H9 (cell line): ENCODE measurements around the gene CDK14. TPM values are rescaled to one million over a fixed set of nuclear protein-coding genes. Genes with fewer than 3 reads are reported as not detected.

ENCODE experiments used
- DNase-seq: peaks from one replicate; pipeline ENCODE4 v3.0.0-alpha.2; 2017
- H2AFZ ChIP-seq: one replicate; pipeline ENCODE4 v1.6.1; 2013; ENCODE audit warnings: mild to moderate bottlenecking, low read length, control low read depth, moderate library complexity
- H2AK5ac ChIP-seq: 2 replicates; pipeline ENCODE4 v1.6.1; 2013; ENCODE audit warnings: low read length, control low read depth, mixed read lengths; ENCODE audit not compliant: insufficient read length
- H2BK120ac ChIP-seq: one replicate; pipeline ENCODE4 v1.6.1; 2013; ENCODE audit warnings: low read depth, mild to moderate bottlenecking, low read length, control low read depth, inconsistent platforms; ENCODE audit not compliant: poor library complexity, severe bottlenecking
- H2BK12ac ChIP-seq: 2 replicates; pipeline ENCODE4 v1.6.1; 2013; ENCODE audit warnings: low read length, control low read depth, mixed read lengths, low read depth; ENCODE audit not compliant: insufficient read length
- H2BK15ac ChIP-seq: 2 replicates; pipeline ENCODE4 v1.6.1; 2013; ENCODE audit warnings: low read depth, low read length, control low read depth
- H2BK20ac ChIP-seq: one replicate; pipeline ENCODE4 v1.6.1; 2013; ENCODE audit warnings: low read depth, mild to moderate bottlenecking, low read length, control low read depth, inconsistent platforms; ENCODE audit not compliant: poor library complexity, severe bottlenecking
- H2BK5ac ChIP-seq: 2 replicates; pipeline ENCODE4 v1.6.1; 2013; ENCODE audit warnings: low read length, control low read depth, mixed read lengths; ENCODE audit not compliant: insufficient read length
- H3K14ac ChIP-seq: 2 replicates; pipeline ENCODE4 v1.6.1; 2013; ENCODE audit warnings: low read length, control low read depth; ENCODE audit not compliant: insufficient read depth
- H3K18ac ChIP-seq: 2 replicates; pipeline ENCODE4 v1.6.1; 2013; ENCODE audit warnings: low read depth, mild to moderate bottlenecking, mixed read lengths, low read length, control low read depth; ENCODE audit not compliant: insufficient read length
- H3K23ac ChIP-seq: 2 replicates; pipeline ENCODE4 v1.6.1; 2013; ENCODE audit warnings: low read length, control low read depth, mixed read lengths, low read depth; ENCODE audit not compliant: insufficient read length
- H3K23me2 ChIP-seq: 2 replicates; pipeline ENCODE4 v1.6.1; 2013; ENCODE audit warnings: low read depth, mild to moderate bottlenecking, mixed read lengths, low read length, control low read depth; ENCODE audit not compliant: insufficient read length, poor library complexity, severe bottlenecking
- H3K27ac ChIP-seq: 2 replicates; pipeline ENCODE4 v1.5.1; 2013; ENCODE audit warnings: low read length, control low read depth, mixed read lengths, low read depth; ENCODE audit not compliant: insufficient read length
- H3K27me3 ChIP-seq: 2 replicates; pipeline ENCODE4 v1.6.1; 2013; ENCODE audit warnings: low read length, control low read depth, inconsistent platforms; ENCODE audit not compliant: insufficient read depth
- H3K4ac ChIP-seq: 2 replicates; pipeline ENCODE4 v1.6.1; 2013; ENCODE audit warnings: low read depth, mild to moderate bottlenecking, control low read depth, inconsistent platforms, low read length, moderate library complexity
- H3K4me1 ChIP-seq: 2 replicates; pipeline ENCODE4 v1.6.1; 2013; ENCODE audit warnings: low read length, control low read depth, inconsistent platforms; ENCODE audit not compliant: insufficient read depth
- H3K4me2 ChIP-seq: 2 replicates; pipeline ENCODE4 v1.6.1; 2013; ENCODE audit warnings: low read length, control low read depth, mixed read lengths; ENCODE audit not compliant: insufficient read length, insufficient read depth
- H3K56ac ChIP-seq: 2 replicates; pipeline ENCODE4 v1.6.1; 2013; ENCODE audit warnings: low read depth, mild to moderate bottlenecking, mixed read lengths, low read length, control low read depth; ENCODE audit not compliant: insufficient read length
- H3K79me1 ChIP-seq: 2 replicates; pipeline ENCODE4 v1.6.1; 2013; ENCODE audit warnings: low read depth, mild to moderate bottlenecking, moderate library complexity, low read length, control low read depth, inconsistent platforms; ENCODE audit not compliant: insufficient read depth, poor library complexity, severe bottlenecking
- H3K79me2 ChIP-seq: 2 replicates; pipeline ENCODE4 v1.6.1; 2013; ENCODE audit warnings: low read length, control low read depth, inconsistent platforms; ENCODE audit not compliant: insufficient read depth
- H3K9ac ChIP-seq: 2 replicates; pipeline ENCODE4 v1.6.1; 2013; ENCODE audit warnings: low read length, control low read depth, mixed read lengths; ENCODE audit not compliant: insufficient read length; ENCODE audit errors: extremely low read depth
- H3K9me3 ChIP-seq: one replicate; pipeline ENCODE4 v1.6.1; 2013; ENCODE audit warnings: low read depth, low read length, inconsistent platforms; ENCODE audit not compliant: control insufficient read depth
- H3T11ph ChIP-seq: one replicate; pipeline ENCODE4 v1.6.1; 2013; ENCODE audit warnings: mild to moderate bottlenecking, low read length, control low read depth, inconsistent platforms
- H4K20me1 ChIP-seq: one replicate; pipeline ENCODE4 v1.6.1; 2013; ENCODE audit not compliant: control insufficient read depth, insufficient read length, insufficient read depth
- H4K5ac ChIP-seq: 2 replicates; pipeline ENCODE4 v1.6.1; 2013; ENCODE audit warnings: low read depth, mild to moderate bottlenecking, mixed read lengths, low read length, control low read depth; ENCODE audit not compliant: insufficient read length
- H4K8ac ChIP-seq: replicated peaks from 2 replicates; pipeline ENCODE4 v1.6.1; 2013; ENCODE audit warnings: low read length, control low read depth, mixed read lengths, low read depth; ENCODE audit not compliant: insufficient read length
- H4K91ac ChIP-seq: 2 replicates; pipeline ENCODE4 v1.6.1; 2013; ENCODE audit warnings: low read depth, mild to moderate bottlenecking, moderate library complexity, mixed read lengths, low read length, control low read depth; ENCODE audit not compliant: insufficient read length
- H3K27ac Mint-ChIP-seq, 3 experiments: 2 replicates in 2 of 3; 3 replicates in 1 of 3; pipeline ENCODE4 v1.8.0; 2020 to 2021; ENCODE audit warnings: mixed read lengths in 3 of 3, mild to moderate bottlenecking in 1 of 3, moderate library complexity in 1 of 3
- H3K27me3 Mint-ChIP-seq: 2 replicates; pipeline ENCODE4 v1.8.0; 2021; ENCODE audit warnings: low read depth, mild to moderate bottlenecking, moderate library complexity, mixed read lengths
- H3K36me3 Mint-ChIP-seq, 3 experiments: 2 replicates in 2 of 3; 3 replicates in 1 of 3; pipeline ENCODE4 v1.8.0; 2020 to 2021; ENCODE audit warnings: low read depth in 3 of 3, mixed read lengths in 3 of 3; ENCODE audit not compliant: insufficient read depth in 1 of 3
- H3K4me1 Mint-ChIP-seq, 2 experiments: 2 replicates each; pipeline ENCODE4 v1.8.0; 2020; ENCODE audit warnings: mixed read lengths in 2 of 2
- H3K4me3 Mint-ChIP-seq, 2 experiments: 2 replicates in 1 of 2; 3 replicates in 1 of 2; pipeline ENCODE4 v1.8.0; 2020 to 2021; ENCODE audit warnings: mild to moderate bottlenecking in 2 of 2, mixed read lengths in 2 of 2, moderate library complexity in 1 of 2
- H3K9me3 Mint-ChIP-seq, 2 experiments: 2 replicates in 1 of 2; 3 replicates in 1 of 2; pipeline ENCODE4 v1.8.0; 2020; ENCODE audit warnings: mild to moderate bottlenecking in 2 of 2, mixed read lengths in 2 of 2, moderate library complexity in 1 of 2
- CTCF ChIP-seq: fragments of 200-600 bp; sonication (generic); conservative IDR thresholded peaks from 3 replicates; pipeline ENCODE4 v1.8.0; 2021; ENCODE audit warnings: antibody characterized with exemption, mild to moderate bottlenecking
- total RNA-seq: library from RNA; stranded (reverse); gene quantifications from 2 replicates; pipeline ENCODE4 v1.2.1, GENCODE V29; 2021

The CDK14 gene
- total RNA-seq, 1 experiment from 2014 or later = 23.9 TPM

- H3K27ac Mint-ChIP-seq = no peak overlapping the region
- H2AFZ ChIP-seq = no peak overlapping the region
- no peaks in the 10 kb centered on the region for H3K79me2 ChIP-seq
- H3K36me3 Mint-ChIP-seq = no peaks in the 10 kb centered on the region; a peak in 1 of 7 replicates
- H4K5ac ChIP-seq = no peak overlapping the region
- H3K27me3 Mint-ChIP-seq = no peaks in the 10 kb centered on the region
- H3K56ac ChIP-seq = no peak overlapping the region
- H3K4ac ChIP-seq = no peak overlapping the region
- no peaks in the 10 kb centered on the region for H3K9me3 Mint-ChIP-seq
- H3K23me2 ChIP-seq = no peaks in the 10 kb centered on the region
- no peak overlapping the region for H2BK12ac ChIP-seq
- no peak overlapping the region for H3K18ac ChIP-seq
- H3T11ph ChIP-seq = no peak overlapping the region
- no peak overlapping the region for H3K27ac ChIP-seq
- H4K8ac ChIP-seq = no peak overlapping the region
- no peaks in the 10 kb centered on the region for H4K20me1 ChIP-seq
- no peak overlapping the region for H2BK120ac ChIP-seq
- H3K27me3 ChIP-seq = no peaks in the 10 kb centered on the region
- H3K4me2 ChIP-seq = no peak overlapping the region
- H3K9me3 ChIP-seq = no peaks in the 10 kb centered on the region
- H2BK20ac ChIP-seq = no peak overlapping the region
- no peak for TF ChIP-seq CTCF
- no peaks in the 10 kb centered on the region for H3K79me1 ChIP-seq
- 0 out of 4 replicates have a peak, but pooled peaks cover 0 to 2% of the 10 kb centered on the region in 2 experiments for H3K4me1 Mint-ChIP-seq
- no peak overlapping the region for H3K4me3 Mint-ChIP-seq
- H2BK5ac ChIP-seq = no peak overlapping the region
- no peak for DNase-seq
- no peak overlapping the region for H3K23ac ChIP-seq
- no peak overlapping the region for H2BK15ac ChIP-seq
- no peak overlapping the region for H2AK5ac ChIP-seq
- H3K9ac ChIP-seq = no peak overlapping the region
- H3K14ac ChIP-seq = no peak overlapping the region
- no peak overlapping the region for H4K91ac ChIP-seq
- no peaks in the 10 kb centered on the region for H3K4me1 ChIP-seq
Measured at GRCh38 chr7:90897961-90898469, 301.9 kb downstream of the CDK14 start.
